Activated naive CD8-positive, alpha-beta T cell treated with anti-CD3 and anti-CD28 coated beads for 36 hours (primary cell): ENCODE measurements around the gene ZBED4. TPM values are rescaled to one million over a fixed set of nuclear protein-coding genes. Genes with fewer than 3 reads are reported as not detected.

Experiments
- DNase-seq: peaks from one replicate; pipeline ENCODE4 v3.0.0; 2021
- H3K27ac Mint-ChIP-seq: one replicate; pipeline ENCODE4 v1.8.0; 2022; ENCODE audit warnings: mild to moderate bottlenecking, moderate library complexity, mixed read lengths
- H3K27me3 Mint-ChIP-seq: one replicate; pipeline ENCODE4 v1.8.0; 2022; ENCODE audit warnings: mild to moderate bottlenecking, mixed read lengths
- H3K36me3 Mint-ChIP-seq: one replicate; pipeline ENCODE4 v1.8.0; 2021; ENCODE audit warnings: mild to moderate bottlenecking, mixed read lengths
- H3K4me1 Mint-ChIP-seq: one replicate; pipeline ENCODE4 v1.8.0; 2021; ENCODE audit warnings: mixed read lengths
- H3K4me3 Mint-ChIP-seq: one replicate; pipeline ENCODE4 v1.8.0; 2022; ENCODE audit warnings: mild to moderate bottlenecking, moderate library complexity, mixed read lengths
- H3K9me3 Mint-ChIP-seq: one replicate; pipeline ENCODE4 v1.8.0; 2022; ENCODE audit warnings: mixed read lengths
- total RNA-seq, 2 experiments: library from RNA; stranded (reverse); gene quantifications; one replicate each; pipeline ENCODE4 v1.2.3, GENCODE V29; 2021

ZBED4 gene
- total RNA-seq, 2 experiments from 2014 or later, result 20.6 to 20.7 TPM

GRCh38 chr22:49910229-49911155 lies 56.8 kb downstream of the ZBED4 start:
- H3K27me3 Mint-ChIP-seq, result no peaks in the 10 kb centered on the region
- no peak overlapping the region for H3K27ac Mint-ChIP-seq
- H3K4me3 Mint-ChIP-seq, result no peak overlapping the region
- no peaks in the 10 kb centered on the region for H3K9me3 Mint-ChIP-seq
- H3K4me1 Mint-ChIP-seq, result peaks cover 2% of the 10 kb centered on the region
- no peak for DNase-seq
- peaks cover 8% of the 10 kb centered on the region for H3K36me3 Mint-ChIP-seq

- Mint-ChIP-seq H3K4me3 (no peak overlapping the region), H3K4me1 (peaks cover 8% of the 10 kb centered on the region), H3K9me3 (no peaks in the 10 kb centered on the region), H3K27me3 (no peaks in the 10 kb centered on the region), H3K36me3 (peaks cover 6% of the 10 kb centered on the region), H3K27ac (no peak overlapping the region)
- no peak for DNase-seq
Measured at GRCh38 chr22:49911881-49912625, 58.4 kb downstream of the ZBED4 start.

GRCh38 chr22:49913026-49913425 lies 59.4 kb downstream of the ZBED4 start:
- Mint-ChIP-seq H3K9me3 (no peaks in the 10 kb centered on the region), H3K36me3 (peaks cover 5% of the 10 kb centered on the region), H3K4me1 (peaks cover 11% of the 10 kb centered on the region), H3K4me3 (no peak overlapping the region), H3K27me3 (no peaks in the 10 kb centered on the region), H3K27ac (no peak overlapping the region)
- no peak for DNase-seq

- no peak for DNase-seq
- H3K4me1 Mint-ChIP-seq, result peaks cover 11% of the 10 kb centered on the region
Measured at GRCh38 chr22:49913446-49913845, 59.8 kb downstream of the ZBED4 start.

GRCh38 chr22:49914256-49914655 lies 60.6 kb downstream of the ZBED4 start:
- H3K4me1 Mint-ChIP-seq, result peaks cover 11% of the 10 kb centered on the region

More at GRCh38 chr22:49913446-49913845, 59.8 kb downstream of the ZBED4 start:
- Mint-ChIP-seq H3K27me3 (no peaks in the 10 kb centered on the region), H3K9me3 (no peaks in the 10 kb centered on the region), H3K36me3 (peaks cover 4% of the 10 kb centered on the region), H3K27ac (no peak overlapping the region), H3K4me3 (no peak overlapping the region)

GRCh38 chr22:49915610-49916009 lies 62.0 kb downstream of the ZBED4 start:
- peaks cover 16% of the 10 kb centered on the region for H3K4me1 Mint-ChIP-seq

More at GRCh38 chr22:49914256-49914655, 60.6 kb downstream of the ZBED4 start:
- H3K27me3 Mint-ChIP-seq, result no peaks in the 10 kb centered on the region
- H3K9me3 Mint-ChIP-seq, result no peaks in the 10 kb centered on the region
- DNase-seq, result no peak
- H3K4me3 Mint-ChIP-seq, result no peak overlapping the region
- H3K36me3 Mint-ChIP-seq, result peaks cover 2% of the 10 kb centered on the region
- no peak overlapping the region for H3K27ac Mint-ChIP-seq

GRCh38 chr22:49916831-49917230 lies 63.2 kb downstream of the ZBED4 start:
- no peak overlapping the region for H3K27ac Mint-ChIP-seq
- peaks cover 17% of the 10 kb centered on the region for H3K4me1 Mint-ChIP-seq
- DNase-seq, result no peak
- peaks cover 4% of the 10 kb centered on the region for H3K36me3 Mint-ChIP-seq
- no peaks in the 10 kb centered on the region for H3K9me3 Mint-ChIP-seq
- no peaks in the 10 kb centered on the region for H3K27me3 Mint-ChIP-seq
- H3K4me3 Mint-ChIP-seq, result peak overlapping the region; percentile 88

More at GRCh38 chr22:49915610-49916009, 62.0 kb downstream of the ZBED4 start:
- DNase-seq, result no peak
- Mint-ChIP-seq H3K4me3 (no peak overlapping the region), H3K36me3 (peaks cover 4% of the 10 kb centered on the region), H3K27ac (no peak overlapping the region), H3K9me3 (no peaks in the 10 kb centered on the region), H3K27me3 (no peaks in the 10 kb centered on the region)

- Mint-ChIP-seq H3K4me1 (peaks cover 18% of the 10 kb centered on the region), H3K27ac (peak within 1 kb of the TSS; percentile 83), H3K36me3 (peaks cover 2% of the 10 kb centered on the region), H3K4me3 (peak within 1 kb of the TSS; percentile 88), H3K9me3 (no peaks in the 10 kb centered on the region), H3K27me3 (no peaks in the 10 kb centered on the region)
- DNase-seq, result peak; percentile 98
Measured at GRCh38 chr22:49917974-49918910, 64.6 kb downstream of the ZBED4 start, which contains the start of the genes ALG12 and CRELD2. Gene ALG12 (minus strand): TSS chr22:49918438. CDS start chr22:49913765, 4,673 bp downstream. Gene CRELD2 (plus strand): TSS chr22:49918634. CDS start chr22:49918770, 136 bp downstream.

- H3K27ac Mint-ChIP-seq, result no peak overlapping the region
Measured at GRCh38 chr22:49918911-49919881, 65.6 kb downstream of the ZBED4 start.

GRCh38 chr22:49920859-49921258 lies 67.2 kb downstream of the ZBED4 start:
- Mint-ChIP-seq H3K4me1 (peaks cover 29% of the 10 kb centered on the region), H3K4me3 (no peak overlapping the region), H3K27ac (no peak overlapping the region), H3K36me3 (peaks cover 12% of the 10 kb centered on the region), H3K9me3 (no peaks in the 10 kb centered on the region), H3K27me3 (no peaks in the 10 kb centered on the region)
- DNase-seq, result no peak

More at GRCh38 chr22:49918911-49919881, 65.6 kb downstream of the ZBED4 start:
- H3K4me1 Mint-ChIP-seq, result peaks cover 22% of the 10 kb centered on the region
- no peaks in the 10 kb centered on the region for H3K9me3 Mint-ChIP-seq
- peak overlapping the region; percentile 52 for H3K4me3 Mint-ChIP-seq
- peaks cover 5% of the 10 kb centered on the region for H3K36me3 Mint-ChIP-seq
- no peaks in the 10 kb centered on the region for H3K27me3 Mint-ChIP-seq
- no peak for DNase-seq

GRCh38 chr22:49921508-49922278 lies 68.0 kb downstream of the ZBED4 start:
- Mint-ChIP-seq H3K9me3 (no peaks in the 10 kb centered on the region), H3K4me1 (peaks cover 30% of the 10 kb centered on the region), H3K27me3 (no peaks in the 10 kb centered on the region), H3K4me3 (no peak overlapping the region), H3K36me3 (peaks cover 14% of the 10 kb centered on the region), H3K27ac (no peak overlapping the region)
- no peak for DNase-seq

- Mint-ChIP-seq H3K4me3 (no peak overlapping the region), H3K9me3 (no peaks in the 10 kb centered on the region), H3K27me3 (no peaks in the 10 kb centered on the region), H3K36me3 (peaks cover 19% of the 10 kb centered on the region), H3K27ac (no peak overlapping the region), H3K4me1 (peaks cover 28% of the 10 kb centered on the region)
- DNase-seq, result no peak
Measured at GRCh38 chr22:49922484-49922883, 68.8 kb downstream of the ZBED4 start.

- Mint-ChIP-seq H3K36me3 (peaks cover 19% of the 10 kb centered on the region), H3K27ac (no peak overlapping the region), H3K9me3 (no peaks in the 10 kb centered on the region), H3K4me3 (no peak overlapping the region), H3K27me3 (no peaks in the 10 kb centered on the region), H3K4me1 (peaks cover 28% of the 10 kb centered on the region)
- no peak for DNase-seq
Measured at GRCh38 chr22:49922926-49923325, 69.3 kb downstream of the ZBED4 start.
